AG09319 (cell line): Measurements from ENCODE around the gene ABHD16B.

Experiments used
- DNase-seq: peaks from one replicate; pipeline ENCODE4 v3.0.0-alpha.2; 2010; ENCODE audit warnings: low read depth; ENCODE audit errors: extremely low read depth
- CTCF ChIP-seq: IDR thresholded peaks from 2 replicates; pipeline ENCODE4 v1.5.1; 2011; ENCODE audit warnings: low read depth, mild to moderate bottlenecking, inconsistent platforms, low read length, moderate library complexity

The ABHD16B gene

DNA sequence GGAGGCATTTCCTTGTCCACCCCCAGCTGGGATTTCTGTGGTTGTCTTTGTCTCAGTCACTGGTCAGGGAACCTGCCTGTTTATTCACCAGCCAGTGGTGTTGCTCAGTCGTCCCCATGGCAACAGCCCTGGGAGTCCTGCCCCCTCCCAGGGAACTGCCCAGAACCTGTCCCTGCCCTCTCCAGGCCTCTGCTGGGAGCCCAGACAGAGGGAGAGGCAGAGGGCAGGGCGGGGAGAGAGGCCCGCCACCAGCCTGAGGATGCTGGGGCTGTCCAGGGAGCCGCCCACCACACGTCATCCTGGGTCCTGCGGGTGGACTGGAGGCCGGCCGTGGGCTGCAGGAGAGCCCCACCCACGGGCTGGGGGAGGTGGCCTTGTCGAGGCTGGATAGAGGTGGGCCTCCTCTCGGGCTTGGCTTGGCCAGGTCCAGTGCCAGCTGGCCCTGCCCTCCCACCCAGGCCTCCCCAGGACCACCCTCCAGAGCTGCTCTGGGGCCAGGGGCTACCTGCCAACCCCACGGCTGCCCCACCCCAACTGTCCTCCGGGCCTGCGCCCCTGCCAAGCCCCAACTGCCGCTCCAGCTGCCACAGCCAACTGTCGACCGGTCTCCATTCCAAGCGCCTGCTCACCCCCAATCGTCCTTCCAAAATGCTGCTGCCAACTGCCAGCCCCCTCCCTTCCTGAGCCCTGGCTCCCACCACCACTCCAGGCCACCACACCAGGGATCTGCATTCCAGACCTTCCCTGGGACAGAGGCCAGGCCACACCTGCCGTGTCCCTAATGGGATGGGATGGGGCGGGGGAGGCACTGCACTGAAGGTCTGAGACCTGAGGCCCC is 26.1 kb upstream of the ABHD16B start:
- peak; percentile 95 for DNase-seq
- TF ChIP-seq CTCF, result no peak

DNA sequence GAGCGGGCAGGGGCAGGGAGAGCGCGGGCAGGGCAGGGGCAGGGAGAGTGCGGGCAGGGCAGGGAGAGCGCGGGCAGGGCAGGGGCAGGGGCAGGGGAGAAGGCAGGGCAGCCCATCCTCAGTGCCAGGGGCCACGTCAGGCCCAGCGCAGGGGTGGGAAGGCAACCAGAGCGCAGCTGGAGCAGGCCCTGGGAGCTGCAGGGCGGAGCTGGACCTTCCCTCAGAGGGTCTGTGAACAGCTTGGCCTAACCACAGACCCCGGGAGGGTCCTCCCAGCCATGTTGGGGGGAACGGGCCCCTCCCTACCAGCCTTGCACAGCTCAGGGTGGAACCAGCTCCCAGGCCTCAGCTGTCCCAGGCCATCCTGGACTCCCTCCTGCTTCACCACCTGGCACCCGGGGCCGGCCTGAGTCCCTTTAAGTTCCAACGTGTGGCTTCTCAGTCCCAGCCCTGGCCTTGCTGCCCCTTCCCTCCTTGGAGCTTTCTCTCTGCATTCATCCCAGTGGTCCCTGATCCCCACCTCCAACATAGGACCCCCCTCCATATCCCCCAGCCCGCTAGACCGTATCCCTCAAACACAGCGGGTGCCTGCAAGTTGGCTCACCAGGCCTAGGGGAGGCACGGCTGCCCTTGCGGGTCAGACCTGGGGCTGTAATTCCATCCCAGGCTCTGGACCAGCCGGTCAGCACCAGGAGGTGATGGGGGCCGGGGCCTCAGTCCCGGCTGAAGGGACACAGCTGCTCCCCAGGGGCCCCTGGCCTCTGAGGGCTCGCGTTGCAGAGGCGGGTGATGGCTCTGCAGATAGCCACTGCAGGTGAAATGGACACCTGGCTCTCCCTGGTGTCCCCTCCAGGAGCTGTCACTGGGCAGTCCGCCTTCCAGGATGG is 24.6 kb upstream of the ABHD16B start:
- DNase-seq, result no peak
- no peak for TF ChIP-seq CTCF

- DNase-seq, result no peak
- TF ChIP-seq CTCF, result no peak
These were observed 23.8 kb upstream of the ABHD16B start for GRCh38 chr20:63837479-63837878.

DNA sequence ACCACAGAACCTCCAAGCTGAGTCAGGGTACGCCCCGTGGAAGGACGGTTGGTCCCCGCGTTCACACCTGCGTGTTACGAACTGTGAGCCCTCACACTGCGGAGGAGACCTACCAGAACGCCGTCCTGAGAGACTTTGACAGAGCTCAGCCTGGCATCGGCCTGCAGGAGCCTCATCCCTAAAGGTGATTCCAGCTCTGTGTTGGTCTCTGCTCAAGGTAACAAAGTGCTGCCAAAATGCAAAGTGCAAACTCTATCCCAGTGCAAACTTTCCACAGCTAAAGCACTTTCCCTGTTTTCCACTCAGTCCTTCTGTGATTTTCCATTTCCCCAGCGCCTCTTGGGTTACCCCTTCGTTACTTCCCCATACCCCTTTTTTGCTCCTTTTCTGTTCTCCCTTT is 21.7 kb upstream of the ABHD16B start:
- TF ChIP-seq CTCF, result no peak
- no peak for DNase-seq

GRCh38 chr20:63840405-63840828 is 20.9 kb upstream of the ABHD16B start:
- no peak for TF ChIP-seq CTCF

GRCh38 chr20:63842258-63842657 is 19.0 kb upstream of the ABHD16B start:
- TF ChIP-seq CTCF, result no peak
- no peak for DNase-seq

More at GRCh38 chr20:63840405-63840828, 20.9 kb upstream of the ABHD16B start:
- no peak for DNase-seq

DNA sequence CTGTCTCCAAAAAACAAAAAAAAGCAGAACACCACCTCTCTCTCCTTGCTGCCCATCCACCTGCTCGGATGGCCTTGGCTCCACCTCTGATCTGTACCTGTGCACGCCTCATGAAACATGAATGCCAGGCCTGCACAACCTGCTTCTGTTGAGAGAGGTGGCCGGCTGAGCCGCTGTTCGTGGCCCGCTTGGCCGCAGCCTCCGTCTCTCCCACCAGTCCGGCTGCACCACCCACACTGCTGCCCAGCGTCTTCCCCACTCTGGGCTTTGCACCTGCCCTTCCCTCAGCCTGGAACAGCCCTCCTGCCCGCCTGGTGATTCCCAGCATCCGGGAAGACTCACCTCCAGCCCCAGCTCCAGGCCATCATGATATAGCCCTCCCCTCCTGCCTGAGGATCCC is 18.1 kb upstream of the ABHD16B start:
- TF ChIP-seq CTCF, result no peak
- DNase-seq, result no peak
